COR-L47 (cell line): ENCODE data around the gene PRPF19.
A peak's percentile ranks its signal among the peaks of the same experiment; 100 is the strongest.

Source experiments
- DNase-seq: peaks from one replicate; lab custom pipeline; 2025; lab: John Stamatoyannopoulos, UW

Gene PRPF19

DNA sequence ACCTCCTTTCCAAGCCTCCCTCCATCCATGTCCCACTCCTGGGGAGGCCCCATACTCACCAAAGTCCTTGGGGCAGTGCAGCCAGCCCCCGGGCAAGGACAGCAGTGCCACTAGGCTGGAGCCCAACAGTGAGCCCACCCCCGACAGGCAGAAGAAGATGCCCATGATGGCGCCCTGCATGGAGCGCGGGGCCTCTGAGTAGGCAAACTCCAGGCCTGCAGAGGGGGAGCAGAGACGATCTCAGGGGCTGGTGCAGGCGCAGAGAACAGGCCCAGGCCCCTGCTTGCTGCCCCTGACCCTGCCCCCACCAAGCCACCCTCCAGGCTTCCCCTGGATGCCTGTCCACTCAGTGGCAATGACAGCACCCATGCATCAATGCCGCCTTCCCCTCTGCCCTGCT lies 31.4 kb upstream of the PRPF19 start:
- no peak for DNase-seq

DNA sequence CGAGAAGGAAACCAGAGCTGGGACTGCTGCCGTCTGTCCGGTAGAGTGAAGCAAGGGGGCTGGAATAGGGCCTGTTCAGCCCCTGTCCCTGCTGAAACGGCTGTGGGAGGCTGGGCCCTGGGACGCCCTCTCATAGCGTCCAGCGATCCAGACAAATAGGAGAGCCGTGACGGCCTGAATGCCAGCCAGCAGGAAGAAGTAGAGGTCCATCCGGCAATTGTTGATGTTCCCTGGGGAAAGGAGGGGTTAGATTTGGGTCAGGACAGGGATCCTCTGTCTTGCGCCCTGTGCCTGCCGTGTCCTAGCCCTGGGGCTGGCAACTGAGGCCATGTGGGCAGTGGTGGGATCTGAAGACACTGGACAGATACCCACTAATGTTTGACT lies 30.8 kb upstream of the PRPF19 start:
- DNase-seq, result no peak

DNA sequence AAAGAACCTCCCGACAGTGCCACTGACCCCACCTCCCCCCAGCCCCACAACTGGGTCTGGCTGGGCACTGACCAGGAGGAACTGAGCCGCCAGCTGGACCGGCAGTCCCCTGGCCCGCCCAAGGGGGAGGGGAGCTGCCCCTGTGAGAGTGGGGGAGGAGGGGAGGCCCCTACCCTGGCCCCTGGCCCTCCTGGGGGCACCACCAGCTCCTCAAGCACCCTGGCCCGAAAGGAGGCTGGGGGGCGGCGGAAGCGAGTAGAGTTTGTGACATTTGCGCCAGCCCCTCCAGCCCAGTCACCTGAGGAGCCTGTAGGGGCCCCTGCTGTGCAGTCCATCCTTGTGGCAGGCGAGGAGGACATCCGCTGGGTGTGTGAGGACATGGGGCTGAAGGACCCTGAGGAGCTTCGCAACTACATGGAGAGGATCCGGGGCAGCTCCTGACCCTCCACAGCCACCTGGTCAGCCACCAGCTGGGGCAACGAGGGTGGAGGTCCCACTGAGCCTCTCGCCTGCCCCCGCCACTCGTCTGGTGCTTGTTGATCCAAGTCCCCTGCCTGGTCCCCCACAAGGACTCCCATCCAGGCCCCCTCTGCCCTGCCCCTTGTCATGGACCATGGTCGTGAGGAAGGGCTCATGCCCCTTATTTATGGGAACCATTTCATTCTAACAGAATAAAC lies 30.2 kb upstream of the PRPF19 start:
- DNase-seq, result no peak

DNA sequence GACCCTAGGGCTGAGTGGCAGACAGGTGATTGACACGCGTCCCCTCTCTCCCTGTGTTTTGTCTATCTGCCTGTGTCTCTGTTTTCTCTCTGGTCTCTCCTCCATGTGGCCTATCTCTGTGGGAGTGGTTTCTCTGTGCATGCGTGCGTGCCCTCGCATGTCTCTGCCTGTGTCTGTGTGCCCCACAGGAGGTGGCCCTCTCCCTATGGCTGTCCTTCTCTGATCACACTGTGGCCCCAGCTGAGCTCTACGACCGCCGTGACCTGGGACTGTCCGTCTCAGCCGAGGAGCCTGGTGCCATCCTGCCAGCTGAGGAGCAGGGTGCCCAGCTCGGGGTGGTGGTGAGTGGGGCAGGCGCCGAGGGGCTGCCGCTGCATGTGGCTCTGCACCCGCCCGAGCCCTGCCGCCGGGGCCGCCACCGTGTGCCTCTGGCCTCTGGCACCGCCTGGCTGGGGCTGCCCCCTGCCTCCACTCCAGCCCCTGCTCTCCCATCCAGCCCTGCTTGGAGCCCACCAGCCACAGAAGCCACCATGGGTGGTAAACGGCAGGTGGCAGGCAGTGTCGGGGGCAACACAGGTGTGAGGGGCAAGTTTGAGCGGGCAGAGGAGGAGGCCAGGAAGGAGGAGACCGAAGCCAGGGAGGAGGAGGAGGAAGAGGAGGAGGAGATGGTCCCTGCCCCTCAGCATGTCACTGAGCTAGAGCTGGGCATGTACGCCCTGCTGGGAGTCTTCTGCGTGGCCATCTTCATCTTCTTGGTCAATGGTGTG lies 29.5 kb upstream of the PRPF19 start:
- no peak for DNase-seq

GRCh38 chr11:60934790-60935605 lies 28.6 kb upstream of the PRPF19 start:
- no peak for DNase-seq

GRCh38 chr11:60934124-60934789 lies 27.9 kb upstream of the PRPF19 start:
- no peak for DNase-seq

DNA sequence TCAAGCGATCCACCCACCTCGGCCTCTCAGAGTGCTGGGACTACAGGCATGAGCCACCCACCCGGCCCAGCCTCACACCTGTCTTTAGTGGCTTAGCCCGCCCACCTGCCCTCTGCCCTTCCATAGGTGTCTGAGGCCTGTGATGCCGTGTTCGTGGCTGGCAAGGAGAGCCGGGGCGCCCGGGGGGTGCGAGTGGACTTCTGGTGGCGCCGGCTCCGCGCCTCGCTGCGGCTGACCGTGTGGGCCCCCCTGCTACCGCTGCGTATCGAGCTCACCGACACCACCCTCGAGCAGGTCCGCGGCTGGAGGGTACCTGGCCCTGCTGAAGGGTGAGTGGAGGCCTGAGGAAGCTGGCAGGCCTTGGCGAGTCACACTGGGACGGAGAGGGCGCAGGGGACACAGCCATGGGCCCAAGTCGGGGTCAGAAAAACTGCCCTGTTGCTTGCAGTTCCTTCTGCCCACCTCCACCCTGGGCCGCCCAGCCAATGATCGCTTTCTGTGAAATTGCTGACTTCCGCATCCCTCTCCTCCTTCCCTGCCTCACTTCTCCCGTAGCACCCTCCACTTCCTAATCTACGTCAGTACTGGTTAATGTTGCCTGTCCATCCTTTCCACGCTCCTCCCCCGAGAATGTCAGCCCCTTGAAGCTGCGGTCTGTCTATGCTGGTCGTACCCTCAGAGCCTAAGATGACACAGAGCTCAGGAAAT lies 27.2 kb upstream of the PRPF19 start:
- no peak for DNase-seq

GRCh38 chr11:60932605-60933356 lies 26.4 kb upstream of the PRPF19 start:
- DNase-seq, result no peak

GRCh38 chr11:60931917-60932316 lies 25.5 kb upstream of the PRPF19 start:
- DNase-seq, result no peak

DNA sequence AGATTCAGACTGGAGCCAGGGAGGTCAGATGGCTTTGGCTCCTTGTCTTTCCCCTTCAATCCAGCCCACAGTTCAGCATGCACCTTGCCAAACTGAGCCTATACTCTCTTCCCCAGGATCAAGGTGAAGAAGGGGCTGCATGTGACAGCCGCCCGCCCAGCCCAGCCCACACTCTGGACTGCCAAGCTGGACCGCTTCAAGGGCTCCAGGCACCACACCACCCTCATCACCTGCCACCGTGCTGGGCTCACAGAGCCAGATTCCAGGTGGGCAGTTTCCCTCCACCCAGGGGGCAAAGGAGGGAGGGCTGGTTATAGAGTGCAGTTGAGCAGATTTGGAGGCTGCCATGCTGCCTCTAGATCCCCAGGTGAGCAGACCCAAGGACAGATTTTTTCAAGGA lies 24.0 kb upstream of the PRPF19 start:
- no peak for DNase-seq

DNA sequence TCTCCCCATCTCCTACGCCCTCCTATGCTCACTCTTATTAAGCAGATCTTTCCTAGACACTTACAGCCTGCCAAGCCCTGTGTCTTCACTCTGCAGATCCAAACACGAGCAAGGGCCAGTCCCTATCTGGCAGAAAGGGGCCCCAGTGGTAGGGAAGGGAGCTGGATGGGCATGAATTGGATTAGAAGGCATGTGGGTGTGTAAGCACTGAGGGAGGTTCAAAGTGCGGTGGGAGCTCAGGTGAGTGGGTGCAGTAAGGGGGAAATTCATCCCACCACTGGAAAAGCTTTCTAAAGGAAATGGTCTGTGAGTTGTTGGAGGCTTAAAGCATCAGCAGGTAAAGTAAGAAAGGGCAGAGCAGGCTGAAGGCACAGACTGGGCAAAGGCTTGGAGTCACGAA lies 23.4 kb upstream of the PRPF19 start:
- DNase-seq, result no peak

DNA sequence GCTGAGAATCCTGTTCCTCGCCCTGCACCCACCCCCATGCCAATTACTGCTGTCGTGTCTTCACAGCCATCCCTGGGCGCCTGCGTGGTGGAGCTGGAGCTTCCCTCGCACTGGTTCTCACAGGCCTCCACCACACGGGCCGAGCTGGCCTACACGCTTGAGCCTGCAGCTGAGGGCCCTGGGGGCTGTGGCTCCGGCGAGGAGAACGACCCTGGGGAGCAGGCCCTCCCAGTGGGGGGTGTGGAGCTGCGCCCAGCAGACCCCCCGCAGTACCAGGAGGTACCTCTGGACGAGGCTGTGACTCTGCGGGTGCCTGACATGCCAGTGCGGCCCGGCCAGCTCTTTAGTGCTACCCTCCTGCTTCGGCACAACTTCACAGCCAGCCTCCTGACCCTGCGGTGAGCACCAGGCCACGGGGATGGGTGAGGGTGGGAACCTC lies 22.2 kb upstream of the PRPF19 start:
- no peak for DNase-seq

GRCh38 chr11:60927600-60927999 lies 21.2 kb upstream of the PRPF19 start:
- no peak for DNase-seq

DNA sequence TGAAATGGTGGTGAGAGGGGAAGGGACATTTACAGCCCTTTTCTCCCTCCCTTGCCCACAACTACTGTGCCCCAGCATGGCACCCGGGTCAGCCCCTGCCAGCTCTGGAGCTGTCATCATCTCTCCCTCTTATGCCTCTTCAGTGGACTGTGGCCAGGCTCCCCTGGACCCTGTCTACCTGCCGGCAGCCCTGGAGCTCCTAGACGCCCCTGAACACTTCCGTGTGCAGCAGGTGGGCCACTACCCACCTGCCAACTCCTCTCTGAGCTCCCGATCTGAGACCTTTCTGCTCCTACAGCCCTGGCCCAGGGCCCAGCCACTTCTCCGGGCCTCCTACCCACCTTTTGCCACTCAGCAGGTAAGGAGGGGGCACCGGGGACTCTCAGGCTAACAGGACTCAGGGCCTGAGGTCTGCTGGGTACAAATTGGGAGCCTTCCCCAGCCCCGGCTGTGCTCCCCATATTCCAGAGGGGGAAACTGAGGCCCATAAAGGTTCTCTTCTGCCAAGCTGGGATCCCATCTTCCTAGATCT lies 20.7 kb upstream of the PRPF19 start:
- no peak for DNase-seq

- DNase-seq, result no peak
Measured at GRCh38 chr11:60926500-60926899, 20.1 kb upstream of the PRPF19 start.

- no peak for DNase-seq
Measured at GRCh38 chr11:60925868-60926267, 19.5 kb upstream of the PRPF19 start.

DNA sequence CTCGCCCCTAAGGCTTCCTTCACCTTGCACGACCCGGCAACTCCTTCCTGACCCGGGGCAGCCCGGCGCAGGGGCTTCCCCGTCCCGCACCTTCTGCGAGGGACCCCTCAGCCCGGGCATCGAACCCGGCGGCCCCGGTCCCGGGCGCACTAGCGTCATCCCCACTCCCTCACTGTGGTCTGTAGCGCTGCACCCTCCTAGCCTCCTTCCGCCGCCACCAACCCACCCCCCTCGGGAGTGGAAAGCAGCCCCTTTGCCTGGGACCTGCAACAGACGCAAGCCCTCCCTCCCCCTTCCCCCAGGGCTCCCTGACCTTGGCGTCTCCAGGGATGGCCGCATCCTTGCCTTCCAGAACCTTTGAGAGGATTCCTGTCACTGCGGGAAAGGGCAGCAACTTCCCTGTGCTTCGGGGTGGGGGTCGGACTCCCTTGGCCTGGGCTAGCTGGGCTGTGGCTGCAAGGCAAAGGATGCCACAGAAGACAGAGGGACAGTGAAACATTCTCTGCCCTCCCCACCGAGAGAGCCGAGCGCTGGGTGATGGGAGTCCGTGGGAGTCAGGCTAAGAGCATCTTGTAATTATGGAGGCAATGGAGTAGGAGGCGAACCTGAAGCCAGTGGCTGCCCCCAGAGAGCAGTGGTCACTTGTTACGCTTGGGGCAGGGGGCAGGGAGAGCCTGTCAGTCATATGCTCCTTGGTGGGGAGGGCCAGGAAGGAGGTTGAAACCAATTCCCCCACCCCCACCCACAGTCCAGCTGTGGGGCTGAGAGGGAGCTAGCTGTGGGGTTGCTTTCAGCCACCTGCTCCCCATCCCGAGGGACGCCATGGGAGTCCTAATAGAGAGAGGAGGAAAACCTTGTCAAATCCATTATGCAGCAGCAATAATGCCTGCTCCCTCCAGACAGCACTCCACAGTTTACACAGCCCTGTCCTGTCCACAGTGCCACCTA lies 18.8 kb upstream of the PRPF19 start:
- peak; percentile 27 for DNase-seq

- peak; percentile 72 for DNase-seq
Measured at GRCh38 chr11:60924110-60924905, 17.9 kb upstream of the PRPF19 start, which contains the start of gene TMEM132A. Gene TMEM132A, plus strand, starts transcription at chr11:60924460. Its CDS starts 174 bp downstream, at chr11:60924634.

GRCh38 chr11:60923800-60924109 lies 17.4 kb upstream of the PRPF19 start:
- no peak for DNase-seq
